Esophagus squamous epithelium (tissue), 5 donors: ENCODE measurements around the gene HSPA4. TPM values are rescaled to one million over a fixed set of nuclear protein-coding genes. Genes with fewer than 3 reads are reported as not detected.

ENCODE experiments used
- DNase-seq: peaks from one replicate; lab custom pipeline; 2025; lab: John Stamatoyannopoulos, UW
- H3K27ac ChIP-seq, 4 donors: fragments of 200-600 bp; sonication (generic); one replicate each; pipeline ENCODE4 v1.5.1; 2016 to 2019; ENCODE audit warnings: mild to moderate bottlenecking in 1 of 4
- H3K27me3 ChIP-seq, 4 donors: fragments of 200-600 bp; sonication (generic); 1 replicate in 3 of 4; 2 replicates in 1 of 4; pipeline versions ENCODE4 v1.5.1 to v1.6.0; 2017 to 2021; ENCODE audit warnings: antibody characterized with exemption in 1 of 4
- H3K36me3 ChIP-seq, 3 donors: fragments of 200-600 bp; sonication (generic); one replicate each; pipeline ENCODE4 v1.5.1; 2016 to 2019
- H3K4me1 ChIP-seq, 3 donors: fragments of 200-600 bp; sonication (generic); one replicate each; pipeline ENCODE4 v1.5.1; 2017 to 2019
- H3K4me3 ChIP-seq, 4 donors: fragments of 200-600 bp; sonication (generic); 1 replicate in 3 of 4; 2 replicates in 1 of 4; pipeline ENCODE4 v1.5.1; 2016 to 2019; ENCODE audit warnings: mild to moderate bottlenecking in 2 of 4, moderate library complexity in 1 of 4
- H3K9me3 ChIP-seq, 3 donors: fragments of 200-600 bp; sonication (generic); one replicate each; pipeline ENCODE4 v1.5.1; 2016 to 2019
- CTCF ChIP-seq, 6 experiments: fragments of 450-650 bp in 4 of 6; fragments of 200-600 bp in 2 of 6; sonication (generic) in 2 of 6; IDR thresholded peaks; one replicate each; pipeline ENCODE4 v1.5.1; 2016 to 2019; ENCODE audit warnings: antibody characterized with exemption in 6 of 6, mild to moderate bottlenecking in 4 of 6, moderate library complexity in 4 of 6
- POLR2A ChIP-seq, 4 donors: fragments of 450-650 bp; IDR thresholded peaks; one replicate each; pipeline ENCODE4 v1.6.1; 2017; ENCODE audit warnings: antibody characterized with exemption in 4 of 4, mild to moderate bottlenecking in 4 of 4, moderate library complexity in 3 of 4
- WGBS, 2 donors: methylation state at CpG; one replicate each; pipeline ENCODE4 v1.1.5; 2018; 5-methylcytosine and 5-hydroxymethylcytosine counted together
- intact Hi-C: fragments of 100-400 bp; cut with DNase I; formaldehyde crosslinking; loops from one replicate; pipeline ENCODE4 v1.15.0; 2022
- total RNA-seq, 4 donors: library from RNA; depleted of rRNA; stranded (reverse); fragments of >200 nt; gene quantifications; one replicate each; pipeline ENCODE4 v1.1.0, GENCODE V29; 2016
- donor health status: DM: yes; HTN: yes; CAD: no.

The HSPA4 gene
- total RNA-seq, 4 donors from 2014 or later, result 47.7 to 82.4 (median 67.3) TPM

DNA sequence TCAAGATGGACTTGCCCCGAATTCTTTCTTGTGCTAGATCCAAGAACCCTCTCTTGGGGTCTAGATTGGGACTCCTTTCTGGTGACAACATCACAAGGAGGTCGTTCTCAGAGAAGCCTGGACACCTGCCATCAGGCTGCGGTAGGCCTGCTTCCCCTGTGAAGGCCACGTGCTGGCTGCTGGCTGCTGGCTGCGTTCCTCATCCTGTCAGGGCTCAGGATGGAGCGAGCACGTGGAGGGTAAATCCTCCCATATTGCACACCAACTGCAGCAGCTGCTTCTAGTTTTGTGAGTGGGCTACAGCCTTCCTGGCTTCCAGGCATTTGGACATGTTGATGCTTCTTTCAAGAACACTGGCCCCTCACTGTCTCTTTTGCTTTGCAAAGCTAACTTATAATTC lies 95.6 kb downstream of the HSPA4 start:
- TF ChIP-seq CTCF (IDR thresholded peaks at IDR 0.05) (no peak), POLR2A (IDR thresholded peaks at IDR 0.05) (no peak)
- no peak overlapping the region for H3K4me3 ChIP-seq
- H3K9me3 ChIP-seq, result no peaks in the 10 kb centered on the region
- 37 to 54% methylated on average over 4 to 5 of the region's 7 CpGs for WGBS, 2 donors
- H3K36me3 ChIP-seq, result no peaks in the 10 kb centered on the region
- H3K27ac ChIP-seq, result no peak overlapping the region
- DNase-seq, result no peak
- no peaks in the 10 kb centered on the region for H3K27me3 ChIP-seq
- H3K4me1 ChIP-seq, result no peaks in the 10 kb centered on the region
- intact Hi-C loops, result no loop called here

- no peaks in the 10 kb centered on the region for H3K27me3 ChIP-seq
- H3K4me1 ChIP-seq, result no peaks in the 10 kb centered on the region
- no peak overlapping the region for H3K4me3 ChIP-seq
- intact Hi-C loops, result no loop called here
- H3K36me3 ChIP-seq, result no peaks in the 10 kb centered on the region
- no peaks in the 10 kb centered on the region for H3K9me3 ChIP-seq
- no peak for DNase-seq
- 85 to 91% methylated on average over 5 to 6 of the region's 7 CpGs for WGBS, 2 donors
- TF ChIP-seq CTCF (IDR thresholded peaks at IDR 0.05), result no peak
- TF ChIP-seq POLR2A (IDR thresholded peaks at IDR 0.05), result no peak
- H3K27ac ChIP-seq, result no peak overlapping the region
These were observed 96.2 kb downstream of the HSPA4 start for GRCh38 chr5:133147815-133148567.

GRCh38 chr5:133149345-133149744 lies 97.5 kb downstream of the HSPA4 start:
- Histone ChIP-seq H3K27ac (no peak overlapping the region), H3K4me3 (no peak overlapping the region), H3K4me1 (no peaks in the 10 kb centered on the region), H3K9me3 (no peaks in the 10 kb centered on the region), H3K36me3 (no peaks in the 10 kb centered on the region), H3K27me3 (no peaks in the 10 kb centered on the region)
- 81 to 89% methylated on average over 3 to 4 of the region's 4 CpGs for WGBS, 2 donors
- intact Hi-C loops, result no loop called here
- no peak for DNase-seq
- TF ChIP-seq CTCF (IDR thresholded peaks at IDR 0.05) (no peak), POLR2A (IDR thresholded peaks at IDR 0.05) (no peak)

GRCh38 chr5:133150909-133151544 lies 99.2 kb downstream of the HSPA4 start:
- 92 to 96% methylated on average over 3 to 4 of the region's 6 CpGs for WGBS, 2 donors
- Histone ChIP-seq H3K36me3 (no peaks in the 10 kb centered on the region), H3K9me3 (no peaks in the 10 kb centered on the region), H3K27me3 (no peaks in the 10 kb centered on the region), H3K4me1 (no peaks in the 10 kb centered on the region), H3K27ac (no peak overlapping the region), H3K4me3 (no peak overlapping the region)
- TF ChIP-seq POLR2A (IDR thresholded peaks at IDR 0.05), result no peak
- no peak for TF ChIP-seq CTCF (IDR thresholded peaks at IDR 0.05)
- intact Hi-C loops, result no loop called here
- no peak for DNase-seq
